DOHH2 (cell line): ENCODE measurements around the gene GTF2IRD2.
"Not testable (repeated sequence)": the region's sequence is repeated elsewhere in the genome, so short reads cannot be mapped to it uniquely, and the experiment has no call there.

ENCODE experiments used
- H3F3A ChIP-seq: fragments of 200-600 bp; sonication (generic), shearing (Covaris generic); 2 replicates; pipeline ENCODE4 v1.6.0; 2016; ENCODE audit warnings: antibody characterized with exemption, mild to moderate bottlenecking; ENCODE audit not compliant: control insufficient read depth, insufficient read depth
- H3K27ac ChIP-seq: fragments of 200-600 bp; sonication (generic); 2 replicates; pipeline ENCODE4 v1.5.1; 2014; ENCODE audit warnings: low read depth, mild to moderate bottlenecking, low read length, moderate library complexity
- H3K27me3 ChIP-seq: fragments of 200-600 bp; sonication (generic); 2 replicates; pipeline ENCODE4 v1.6.1; 2014; ENCODE audit warnings: mild to moderate bottlenecking, low read length, mixed read lengths; ENCODE audit not compliant: control insufficient read depth
- H3K36me3 ChIP-seq: fragments of 200-600 bp; sonication (generic); 2 replicates; pipeline ENCODE4 v1.6.1; 2014; ENCODE audit warnings: mild to moderate bottlenecking, low read length, moderate library complexity, mixed read lengths; ENCODE audit not compliant: control insufficient read depth
- H3K4me1 ChIP-seq: fragments of 200-600 bp; sonication (generic); 2 replicates; pipeline ENCODE4 v1.6.1; 2014; ENCODE audit warnings: mild to moderate bottlenecking, low read length, mixed read lengths; ENCODE audit not compliant: control insufficient read depth
- H3K4me2 ChIP-seq: fragments of 200-600 bp; sonication (generic); 2 replicates; pipeline ENCODE4 v1.6.0; 2014; ENCODE audit warnings: mild to moderate bottlenecking, low read length, moderate library complexity
- H3K4me3 ChIP-seq: fragments of 200-600 bp; sonication (generic); 2 replicates; pipeline ENCODE4 v1.5.1; 2014; ENCODE audit warnings: mild to moderate bottlenecking, low read length, mixed read lengths
- H3K79me2 ChIP-seq: fragments of 200-600 bp; sonication (generic); 2 replicates; pipeline ENCODE4 v1.6.1; 2014; ENCODE audit warnings: mild to moderate bottlenecking, low read length, mixed read lengths; ENCODE audit not compliant: control insufficient read depth
- H3K9me2 ChIP-seq: fragments of 200-600 bp; sonication (generic); replicated peaks from 2 replicates; pipeline ENCODE4 v1.6.1; 2014; ENCODE audit warnings: mild to moderate bottlenecking, low read length, mixed read lengths; ENCODE audit not compliant: control insufficient read depth
- H3K9me3 ChIP-seq: fragments of 200-600 bp; sonication (generic); 2 replicates; pipeline ENCODE4 v1.6.1; 2014; ENCODE audit warnings: antibody characterized with exemption, low read length, mixed read lengths; ENCODE audit not compliant: control insufficient read depth, insufficient read depth
- H4K20me1 ChIP-seq: fragments of 200-600 bp; sonication (generic); 2 replicates; pipeline ENCODE4 v1.6.0; 2014; ENCODE audit warnings: low read depth, mild to moderate bottlenecking, antibody characterized with exemption, low read length, moderate library complexity; ENCODE audit not compliant: control insufficient read depth, insufficient read depth

GTF2IRD2 gene

GRCh38 chr7:74773760-74774750 is 77.3 kb downstream of the GTF2IRD2 start, which contains the start of gene NCF1:
TSS of gene NCF1 (plus strand) at chr7:74774011. CDS start at chr7:74774032, 21 bp downstream.
- H3K79me2 ChIP-seq, H3K4me3 ChIP-seq, H3K27ac ChIP-seq, H3K4me2 ChIP-seq, H3K27me3 ChIP-seq, H3K36me3 ChIP-seq, H3K9me3 ChIP-seq, H3F3A ChIP-seq, H3K9me2 ChIP-seq, H3K4me1 ChIP-seq, H4K20me1 ChIP-seq: not testable (repeated sequence)

- H3K9me2 ChIP-seq, H3K27me3 ChIP-seq, H3K36me3 ChIP-seq, H3K27ac ChIP-seq, H3K4me1 ChIP-seq, H4K20me1 ChIP-seq, H3K4me3 ChIP-seq, H3K79me2 ChIP-seq, H3K4me2 ChIP-seq, H3K9me3 ChIP-seq, H3F3A ChIP-seq: not testable (repeated sequence)
Measured at GRCh38 chr7:74772093-74772492, 79.3 kb downstream of the GTF2IRD2 start.

GRCh38 chr7:74770062-74770461 is 81.3 kb downstream of the GTF2IRD2 start:
- not testable (repeated sequence) for H3K4me2 ChIP-seq, H3K9me2 ChIP-seq, H3K27me3 ChIP-seq, H3K36me3 ChIP-seq, H3K79me2 ChIP-seq, H4K20me1 ChIP-seq, H3K9me3 ChIP-seq, H3K4me3 ChIP-seq, H3F3A ChIP-seq, H3K27ac ChIP-seq
- H3K4me1 ChIP-seq = peaks cover 12% of the 10 kb centered on the region

- not testable (repeated sequence) for H3K79me2 ChIP-seq, H3K27me3 ChIP-seq, H3K9me2 ChIP-seq, H3K27ac ChIP-seq, H3K4me2 ChIP-seq, H3K36me3 ChIP-seq, H4K20me1 ChIP-seq, H3K4me3 ChIP-seq, H3F3A ChIP-seq, H3K9me3 ChIP-seq
- peaks cover 16% of the 10 kb centered on the region for H3K4me1 ChIP-seq
Measured at GRCh38 chr7:74766991-74767390, 84.4 kb downstream of the GTF2IRD2 start.

GRCh38 chr7:74766509-74766908 is 84.9 kb downstream of the GTF2IRD2 start:
- H3K79me2 ChIP-seq, H3K4me3 ChIP-seq, H3K4me2 ChIP-seq, H3K9me2 ChIP-seq, H4K20me1 ChIP-seq, H3K27me3 ChIP-seq, H3F3A ChIP-seq, H3K9me3 ChIP-seq, H3K27ac ChIP-seq, H3K36me3 ChIP-seq: not testable (repeated sequence)
- H3K4me1 ChIP-seq = peaks cover 15% of the 10 kb centered on the region

- H3F3A ChIP-seq, H3K79me2 ChIP-seq, H3K27ac ChIP-seq, H3K9me2 ChIP-seq, H3K36me3 ChIP-seq, H3K9me3 ChIP-seq, H3K4me3 ChIP-seq, H3K27me3 ChIP-seq, H3K4me2 ChIP-seq, H4K20me1 ChIP-seq: not testable (repeated sequence)
- H3K4me1 ChIP-seq = peaks cover 15% of the 10 kb centered on the region
Measured at GRCh38 chr7:74765205-74765918, 86.0 kb downstream of the GTF2IRD2 start.

- H3K9me2 ChIP-seq, H3K27me3 ChIP-seq, H3K36me3 ChIP-seq, H3K4me3 ChIP-seq, H4K20me1 ChIP-seq, H3K4me2 ChIP-seq, H3K27ac ChIP-seq, H3K4me1 ChIP-seq, H3F3A ChIP-seq, H3K9me3 ChIP-seq, H3K79me2 ChIP-seq: not testable (repeated sequence)
Measured at GRCh38 chr7:74758982-74759381, 92.4 kb downstream of the GTF2IRD2 start.

- not testable (repeated sequence) for H4K20me1 ChIP-seq, H3K36me3 ChIP-seq, H3K79me2 ChIP-seq, H3K4me2 ChIP-seq, H3K4me1 ChIP-seq, H3F3A ChIP-seq, H3K4me3 ChIP-seq, H3K27me3 ChIP-seq, H3K9me2 ChIP-seq, H3K27ac ChIP-seq, H3K9me3 ChIP-seq
Measured at GRCh38 chr7:74758268-74758667, 93.1 kb downstream of the GTF2IRD2 start.
